HCT116 (cell line): ENCODE measurements around the gene STON1. TPM values are rescaled to one million over a fixed set of nuclear protein-coding genes. Genes with fewer than 3 reads are reported as not detected.

Experiments used
- ATAC-seq: fragments of 200-7000 bp; cut with Tn5 transposase; 2 replicates; pipeline ENCODE4 v1.9.1; 2020; ENCODE audit warnings: mild to moderate bottlenecking, moderate library complexity
- BruUV-seq: library from RNA; stranded (reverse); fragments of 400-500 nt; replicated peaks from 2 replicates; lab custom pipeline; 2021; lab: Mats Ljungman, UMichigan
- CTCF ChIA-PET: fragments of 300-600 bp; sonication (Branson Sonifier 250); formaldehyde crosslinking; loops from one replicate; lab custom pipeline; 2021; ENCODE audit warnings: antibody characterized with exemption; lab: Charles Lee
- POLR2A ChIA-PET: fragments of 300-600, 350-600 bp; sonication (Branson Sonifier 250); formaldehyde crosslinking; loops from one replicate; lab custom pipeline; 2021; ENCODE audit warnings: antibody characterized with exemption; lab: Charles Lee
- RAD21 ChIA-PET, 2 experiments: fragments of 300-600 bp; sonication (Branson Sonifier 250); formaldehyde crosslinking; loops; one replicate each; lab custom pipeline; 2023; ENCODE audit warnings: low total read pairs in 2 of 2; ENCODE audit not compliant: uncharacterized antibody in 2 of 2, unreplicated experiment in 2 of 2, low non-redundant PET in 1 of 2; lab: Charles Lee
- DNase-seq: peaks from one replicate; pipeline ENCODE4 v3.0.0-alpha.2; 2010; ENCODE audit warnings: low read depth, low spot score
- H2AFZ ChIP-seq: fragments of 200-600 bp; shearing (Covaris generic), sonication (generic); 2 replicates; pipeline ENCODE4 v1.6.1; 2017; ENCODE audit warnings: low read depth, mixed run types, mixed read lengths, antibody characterized with exemption, low read length; ENCODE audit not compliant: poor library complexity, severe bottlenecking
- H3K27ac ChIP-seq: 2 replicates; pipeline ENCODE4 v1.5.1; 2012; ENCODE audit warnings: low read depth, low read length
- H3K27me3 ChIP-seq: fragments of 200-600 bp; sonication (generic); 2 replicates; pipeline ENCODE4 v1.6.1; 2016; ENCODE audit warnings: mixed run types, low read length, mixed read lengths; ENCODE audit not compliant: insufficient read depth
- H3K36me3 ChIP-seq, 2 experiments: fragments of 200-500 bp in 1 of 2; fragments of 200-600 bp in 1 of 2; sonication (Bioruptor generic) in 1 of 2; sonication (generic) in 1 of 2; 2 replicates each; pipeline versions ENCODE4 v1.5.1 to v1.6.1; 2014 to 2016; ENCODE audit warnings: low read length in 2 of 2, inconsistent platforms in 1 of 2, mixed read lengths in 1 of 2, mixed run types in 1 of 2; ENCODE audit not compliant: insufficient read depth in 2 of 2, control insufficient read depth in 1 of 2
- H3K4me1 ChIP-seq, 2 experiments: fragments of 200-600 bp in 1 of 2; sonication (generic) in 1 of 2; 2 replicates each; pipeline versions ENCODE4 v1.5.1 to v1.6.1; 2012 to 2017; ENCODE audit warnings: low read length in 2 of 2, inconsistent platforms in 1 of 2, mild to moderate bottlenecking in 1 of 2, mixed read lengths in 1 of 2, mixed run types in 1 of 2, moderate library complexity in 1 of 2; ENCODE audit not compliant: insufficient read depth in 2 of 2, control insufficient read depth in 1 of 2
- H3K4me2 ChIP-seq: fragments of 200-600 bp; sonication (generic); 2 replicates; pipeline ENCODE4 v1.6.1; 2017; ENCODE audit warnings: mixed run types, low read length, mixed read lengths
- H3K4me3 ChIP-seq, 2 experiments: fragments of 200-600 bp in 1 of 2; sonication (generic) in 1 of 2; replicated peaks in 1 of 2; 2 replicates each; pipeline ENCODE4 v1.5.1; 2011 to 2016; ENCODE audit warnings: low read length in 2 of 2, control low read depth in 1 of 2, low read depth in 1 of 2, mild to moderate bottlenecking in 1 of 2, mixed read lengths in 1 of 2, mixed run types in 1 of 2
- H3K79me2 ChIP-seq: fragments of 200-600 bp; sonication (generic); 2 replicates; pipeline ENCODE4 v1.6.1; 2017; ENCODE audit warnings: mild to moderate bottlenecking, mixed run types, low read length, moderate library complexity, mixed read lengths; ENCODE audit not compliant: insufficient read depth
- H3K9ac ChIP-seq: fragments of 200-600 bp; sonication (generic); 2 replicates; pipeline ENCODE4 v1.6.1; 2016; ENCODE audit warnings: low read length, mixed read lengths
- H3K9me2 ChIP-seq: fragments of 200-600 bp; sonication (generic), shearing (Covaris generic); 2 replicates; pipeline ENCODE4 v1.6.1; 2017; ENCODE audit warnings: mixed run types, mild to moderate bottlenecking, moderate library complexity; ENCODE audit not compliant: insufficient read depth
- H3K9me3 ChIP-seq, 2 experiments: fragments of 200-500 bp in 1 of 2; fragments of 200-600 bp in 1 of 2; sonication (Bioruptor generic) in 1 of 2; sonication (generic) in 1 of 2; 2 replicates each; pipeline ENCODE4 v1.6.1; 2014 to 2017; ENCODE audit warnings: low read length in 2 of 2, mixed read lengths in 2 of 2, inconsistent platforms in 1 of 2, low read depth in 1 of 2, mild to moderate bottlenecking in 1 of 2, mixed run types in 1 of 2, moderate library complexity in 1 of 2; ENCODE audit not compliant: control insufficient read depth in 1 of 2, insufficient read depth in 1 of 2
- H4K20me1 ChIP-seq: fragments of 200-600 bp; sonication (generic), shearing (Covaris generic); 2 replicates; pipeline ENCODE4 v1.6.1; 2017; ENCODE audit warnings: mixed run types, mild to moderate bottlenecking, moderate library complexity; ENCODE audit not compliant: insufficient read depth
- CBX3 ChIP-seq: IDR thresholded peaks from 2 replicates; pipeline ENCODE4 v1.6.1; 2012; ENCODE audit warnings: low read depth
- CEBPB ChIP-seq: IDR thresholded peaks from 2 replicates; pipeline ENCODE4 v1.6.1; 2012; ENCODE audit warnings: low read depth
- CTCF ChIP-seq, 3 experiments: fragments of 200-600 bp in 1 of 3; sonication (generic) in 1 of 3; IDR thresholded peaks in 2 of 3; conservative IDR thresholded peaks in 1 of 3; 2 replicates each; pipeline ENCODE4 v1.5.1; 2012 to 2017; ENCODE audit warnings: low read depth in 2 of 3, low read length in 2 of 3, antibody characterized with exemption in 1 of 3, borderline replicate concordance in 1 of 3, control low read depth in 1 of 3, mild to moderate bottlenecking in 1 of 3, mixed read lengths in 1 of 3, mixed run types in 1 of 3, moderate library complexity in 1 of 3; ENCODE audit not compliant: insufficient read depth in 1 of 3
- EGR1 ChIP-seq: IDR thresholded peaks from 2 replicates; pipeline ENCODE4 v1.6.1; 2012; ENCODE audit warnings: low read depth
- EZH2 ChIP-seq: fragments of 200-600 bp; sonication (generic); IDR thresholded peaks from 2 replicates; pipeline ENCODE4 v1.6.1; 2017; ENCODE audit warnings: antibody characterized with exemption, mixed run types
- EZH2phosphoT487 ChIP-seq: fragments of 200-600 bp; IDR thresholded peaks from 2 replicates; pipeline ENCODE4 v1.6.1; 2018; ENCODE audit warnings: antibody characterized with exemption, borderline replicate concordance
- FOSL1 ChIP-seq: IDR thresholded peaks from 2 replicates; pipeline ENCODE4 v1.6.1; 2012; ENCODE audit warnings: low read depth
- JUND ChIP-seq: IDR thresholded peaks from 2 replicates; pipeline ENCODE4 v1.6.1; 2012
- POLR2A ChIP-seq: IDR thresholded peaks from 2 replicates; pipeline ENCODE4 v1.7.0; 2011; ENCODE audit warnings: borderline replicate concordance; ENCODE audit not compliant: insufficient read depth, insufficient read length; ENCODE audit errors: extremely low read depth
- POLR2AphosphoS5 ChIP-seq: IDR thresholded peaks from 2 replicates; pipeline ENCODE4 v1.6.1; 2011; ENCODE audit warnings: mild to moderate bottlenecking, low read depth, low read length, moderate library complexity
- RAD21 ChIP-seq: IDR thresholded peaks from 2 replicates; pipeline ENCODE4 v1.6.1; 2012; ENCODE audit warnings: low read depth, mild to moderate bottlenecking
- SRF ChIP-seq: IDR thresholded peaks from 2 replicates; pipeline ENCODE4 v1.6.1; 2012; ENCODE audit warnings: low read depth
- TCF7L2 ChIP-seq: IDR thresholded peaks from 2 replicates; pipeline ENCODE4 v1.7.0; 2011; ENCODE audit warnings: borderline replicate concordance, inconsistent platforms; ENCODE audit not compliant: insufficient read depth, insufficient read length; ENCODE audit errors: extremely low read depth
- ZBTB33 ChIP-seq: IDR thresholded peaks from 2 replicates; pipeline ENCODE4 v1.6.1; 2011; ENCODE audit warnings: mild to moderate bottlenecking, low read length, moderate library complexity; ENCODE audit not compliant: insufficient replicate concordance; ENCODE audit errors: extremely low read depth
- ZFX ChIP-seq: fragments of 450-650 bp; IDR thresholded peaks from 2 replicates; pipeline ENCODE4 v1.6.1; 2017
- ZNF274 ChIP-seq: fragments of 200-500 bp; sonication (Bioruptor generic); IDR thresholded peaks from 2 replicates; pipeline ENCODE4 v1.6.1; 2014; ENCODE audit warnings: mild to moderate bottlenecking, low read depth, low read length, inconsistent platforms
- intact Hi-C: fragments of 100-400 bp; cut with micrococcal nuclease; formaldehyde crosslinking; loops from 2 replicates; pipeline ENCODE4 v1.10.0; 2022
- total RNA-seq: library from RNA; stranded (reverse); gene quantifications from one replicate; pipeline ENCODE4 v1.2.1, GENCODE V29; 2021; ENCODE audit not compliant: unreplicated experiment
- TF ChIP-seq, protein P1 (sequence below): IDR thresholded peaks from 2 replicates; pipeline ENCODE4 v1.6.1; 2012; ENCODE audit warnings: low read depth

STON1 gene
- total RNA-seq, 1 experiment from 2014 or later, result 1.4 TPM

- TF ChIP-seq ZBTB33, result no peak
Measured at GRCh38 chr2:48569433-48569832, 39.5 kb downstream of the STON1 start (continued).

DNA sequence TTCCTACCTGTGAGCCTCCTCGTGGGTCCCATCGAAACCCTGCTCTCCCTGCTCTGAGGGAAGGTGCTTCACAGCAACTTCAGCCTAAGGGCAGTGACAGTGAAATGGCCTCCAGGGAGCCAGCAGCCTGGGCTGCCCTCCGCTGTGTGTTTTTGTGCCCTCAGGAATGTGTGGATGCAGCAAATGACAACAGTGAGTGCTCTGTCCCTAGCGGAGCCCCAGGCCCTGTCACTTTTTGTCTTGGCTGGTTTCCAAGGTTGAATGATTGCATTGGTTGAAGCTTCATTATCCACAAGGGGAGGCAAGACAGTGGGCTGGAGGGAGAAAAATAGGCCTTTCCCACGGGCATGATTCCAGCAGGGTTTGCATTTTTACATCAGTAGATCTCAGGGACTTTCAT lies 42.9 kb downstream of the STON1 start:
- Histone ChIP-seq H3K4me3 (no peak overlapping the region), H3K4me2 (no peak overlapping the region), H3K9ac (no peak overlapping the region), H3K4me1 (no peaks in the 10 kb centered on the region), H3K9me3 (no peaks in the 10 kb centered on the region), H3K27ac (no peak overlapping the region), H3K27me3 (no peaks in the 10 kb centered on the region), H2AFZ (no peak overlapping the region), H3K79me2 (no peaks in the 10 kb centered on the region), H4K20me1 (no peaks in the 10 kb centered on the region), H3K9me2 (no peaks in the 10 kb centered on the region), H3K36me3 (no peaks in the 10 kb centered on the region)
- DNase-seq (no peak), ATAC-seq (no peak)
- CTCF ChIA-PET, result no interaction called here
- POLR2A ChIA-PET, result no interaction called here
- TF ChIP-seq POLR2A (no peak), EZH2 (no peak), POLR2AphosphoS5 (no peak), ZFX (no peak), TCF7L2 (no peak), EZH2phosphoT487 (no peak), CTCF (IDR thresholded peaks at IDR 0.05 in 2 of 3, conservative IDR thresholded peaks at IDR 0.05 in 1 of 3; ENCODE audit: borderline replicate concordance in 1 of 3, insufficient read depth in 1 of 3, low read depth in 2 of 3, low read length in 2 of 3) (no peak), EGR1 (no peak), JUND (no peak), ZNF274 (no peak), FOSL1 (no peak), SRF (no peak), CBX3 (no peak), RAD21 (no peak), CEBPB (no peak)
- TF ChIP-seq, protein P1, sequence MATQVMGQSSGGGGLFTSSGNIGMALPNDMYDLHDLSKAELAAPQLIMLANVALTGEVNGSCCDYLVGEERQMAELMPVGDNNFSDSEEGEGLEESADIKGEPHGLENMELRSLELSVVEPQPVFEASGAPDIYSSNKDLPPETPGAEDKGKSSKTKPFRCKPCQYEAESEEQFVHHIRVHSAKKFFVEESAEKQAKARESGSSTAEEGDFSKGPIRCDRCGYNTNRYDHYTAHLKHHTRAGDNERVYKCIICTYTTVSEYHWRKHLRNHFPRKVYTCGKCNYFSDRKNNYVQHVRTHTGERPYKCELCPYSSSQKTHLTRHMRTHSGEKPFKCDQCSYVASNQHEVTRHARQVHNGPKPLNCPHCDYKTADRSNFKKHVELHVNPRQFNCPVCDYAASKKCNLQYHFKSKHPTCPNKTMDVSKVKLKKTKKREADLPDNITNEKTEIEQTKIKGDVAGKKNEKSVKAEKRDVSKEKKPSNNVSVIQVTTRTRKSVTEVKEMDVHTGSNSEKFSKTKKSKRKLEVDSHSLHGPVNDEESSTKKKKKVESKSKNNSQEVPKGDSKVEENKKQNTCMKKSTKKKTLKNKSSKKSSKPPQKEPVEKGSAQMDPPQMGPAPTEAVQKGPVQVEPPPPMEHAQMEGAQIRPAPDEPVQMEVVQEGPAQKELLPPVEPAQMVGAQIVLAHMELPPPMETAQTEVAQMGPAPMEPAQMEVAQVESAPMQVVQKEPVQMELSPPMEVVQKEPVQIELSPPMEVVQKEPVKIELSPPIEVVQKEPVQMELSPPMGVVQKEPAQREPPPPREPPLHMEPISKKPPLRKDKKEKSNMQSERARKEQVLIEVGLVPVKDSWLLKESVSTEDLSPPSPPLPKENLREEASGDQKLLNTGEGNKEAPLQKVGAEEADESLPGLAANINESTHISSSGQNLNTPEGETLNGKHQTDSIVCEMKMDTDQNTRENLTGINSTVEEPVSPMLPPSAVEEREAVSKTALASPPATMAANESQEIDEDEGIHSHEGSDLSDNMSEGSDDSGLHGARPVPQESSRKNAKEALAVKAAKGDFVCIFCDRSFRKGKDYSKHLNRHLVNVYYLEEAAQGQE, result no peak
- intact Hi-C loops, result no loop called here
- RAD21 ChIA-PET, result no interaction called here
- no TSS peak for BruUV-seq
